Measurements from ENCODE around the gene SYT9. TPM values are rescaled to one million over a fixed set of nuclear protein-coding genes. Genes with fewer than 3 reads are reported as not detected.

The SYT9 gene
- total RNA-seq, 3 donors from 2014 or later (not counting 1 experiment from before 2014, with no cell fraction given) = not detected

DNA sequence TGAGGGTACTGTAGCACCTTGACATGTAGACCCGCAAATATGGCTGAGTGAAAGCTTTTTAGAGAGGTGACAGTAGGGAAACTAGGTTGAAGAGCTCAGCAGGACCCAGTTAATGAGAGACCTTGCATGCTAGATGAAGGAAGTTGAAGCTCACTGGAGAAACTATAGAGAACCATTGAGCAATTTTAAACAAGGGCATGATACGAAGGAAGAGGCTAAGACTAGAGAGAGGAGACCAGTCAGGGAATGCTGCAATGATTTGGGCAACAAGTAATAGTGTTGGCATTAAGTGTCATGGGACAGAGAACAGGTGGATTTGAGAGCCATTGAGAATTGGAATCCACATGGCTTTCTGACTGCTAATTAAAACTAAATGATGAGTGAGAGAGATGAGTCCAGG is 237.7 kb downstream of the SYT9 start:
- H3K4me1 Mint-ChIP-seq = no peaks in the 10 kb centered on the region
- H3K27ac Mint-ChIP-seq = no peak overlapping the region
- no peaks in the 10 kb centered on the region for H3K9me3 Mint-ChIP-seq
- no peaks in the 10 kb centered on the region for H3K36me3 Mint-ChIP-seq
- Histone ChIP-seq H3K9me3 (ENCODE audit: control insufficient read depth, insufficient read depth, low read length) (no peaks in the 10 kb centered on the region), H3K4me3 (ENCODE audit: low read length) (no peak overlapping the region), H3K27me3 (ENCODE audit: control insufficient read depth, insufficient read depth, low read length) (no peaks in the 10 kb centered on the region), H3K27ac (ENCODE audit: low read length) (no peak overlapping the region), H3K36me3 (ENCODE audit: control insufficient read depth, insufficient read depth, low read length) (no peaks in the 10 kb centered on the region), H3K4me1 (ENCODE audit: control insufficient read depth, insufficient read depth, low read length) (no peaks in the 10 kb centered on the region)
- intact Hi-C loops (cut with micrococcal nuclease) = no loop called here
- no peaks in the 10 kb centered on the region for H3K27me3 Mint-ChIP-seq (ENCODE audit: low read depth in 2 of 2)
- DNase-seq = no peak
- TF ChIP-seq, protein P1, sequence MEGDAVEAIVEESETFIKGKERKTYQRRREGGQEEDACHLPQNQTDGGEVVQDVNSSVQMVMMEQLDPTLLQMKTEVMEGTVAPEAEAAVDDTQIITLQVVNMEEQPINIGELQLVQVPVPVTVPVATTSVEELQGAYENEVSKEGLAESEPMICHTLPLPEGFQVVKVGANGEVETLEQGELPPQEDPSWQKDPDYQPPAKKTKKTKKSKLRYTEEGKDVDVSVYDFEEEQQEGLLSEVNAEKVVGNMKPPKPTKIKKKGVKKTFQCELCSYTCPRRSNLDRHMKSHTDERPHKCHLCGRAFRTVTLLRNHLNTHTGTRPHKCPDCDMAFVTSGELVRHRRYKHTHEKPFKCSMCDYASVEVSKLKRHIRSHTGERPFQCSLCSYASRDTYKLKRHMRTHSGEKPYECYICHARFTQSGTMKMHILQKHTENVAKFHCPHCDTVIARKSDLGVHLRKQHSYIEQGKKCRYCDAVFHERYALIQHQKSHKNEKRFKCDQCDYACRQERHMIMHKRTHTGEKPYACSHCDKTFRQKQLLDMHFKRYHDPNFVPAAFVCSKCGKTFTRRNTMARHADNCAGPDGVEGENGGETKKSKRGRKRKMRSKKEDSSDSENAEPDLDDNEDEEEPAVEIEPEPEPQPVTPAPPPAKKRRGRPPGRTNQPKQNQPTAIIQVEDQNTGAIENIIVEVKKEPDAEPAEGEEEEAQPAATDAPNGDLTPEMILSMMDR (IDR thresholded peaks at IDR 0.05) = no peak
- H3K4me3 Mint-ChIP-seq = no peak overlapping the region
- 89% methylated on average over 2 of the region's 2 CpGs for WGBS (ENCODE audit: insufficient coverage)
- no peak for ATAC-seq

DNA sequence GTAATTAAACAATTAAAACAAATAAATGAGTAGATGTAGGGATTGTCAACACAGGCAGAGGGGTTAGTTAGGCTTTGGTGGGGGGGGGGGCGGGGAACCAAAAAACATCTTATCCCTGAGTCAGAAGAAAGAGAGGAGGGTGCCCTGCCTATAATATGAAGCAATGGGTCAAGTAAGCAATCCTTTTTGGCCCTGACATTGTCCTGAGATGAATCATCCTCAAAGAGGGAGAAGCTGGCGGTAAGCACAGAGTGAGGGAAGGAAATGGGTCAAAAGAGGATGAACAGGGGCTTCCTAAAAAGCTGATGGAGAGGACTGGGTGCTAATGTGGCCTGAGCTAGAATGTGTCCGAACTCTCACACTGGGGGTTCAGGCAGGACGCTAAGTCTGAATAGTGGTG is 238.3 kb downstream of the SYT9 start:
- H3K4me3 Mint-ChIP-seq = no peak overlapping the region
- no peaks in the 10 kb centered on the region for H3K9me3 ChIP-seq (ENCODE audit: control insufficient read depth, insufficient read depth, low read length)
- no peaks in the 10 kb centered on the region for H3K36me3 Mint-ChIP-seq
- H3K36me3 ChIP-seq (ENCODE audit: control insufficient read depth, insufficient read depth, low read length) = no peaks in the 10 kb centered on the region
- H3K27ac Mint-ChIP-seq = no peak overlapping the region
- H3K27ac ChIP-seq (ENCODE audit: low read length) = no peak overlapping the region
- no peak for ATAC-seq
- no peaks in the 10 kb centered on the region for H3K9me3 Mint-ChIP-seq
- no peak overlapping the region for H3K4me3 ChIP-seq (ENCODE audit: low read length)
- intact Hi-C loops (cut with micrococcal nuclease) = no loop called here
- no peak for DNase-seq
- TF ChIP-seq, protein P1 (IDR thresholded peaks at IDR 0.05) = no peak
- H3K27me3 ChIP-seq (ENCODE audit: control insufficient read depth, insufficient read depth, low read length) = no peaks in the 10 kb centered on the region
- H3K4me1 ChIP-seq (ENCODE audit: control insufficient read depth, insufficient read depth, low read length) = no peaks in the 10 kb centered on the region
- WGBS (ENCODE audit: insufficient coverage) = 95% methylated on average over 4 of the region's 4 CpGs
- H3K4me1 Mint-ChIP-seq = no peaks in the 10 kb centered on the region
- no peaks in the 10 kb centered on the region for H3K27me3 Mint-ChIP-seq (ENCODE audit: low read depth in 2 of 2)

DNA sequence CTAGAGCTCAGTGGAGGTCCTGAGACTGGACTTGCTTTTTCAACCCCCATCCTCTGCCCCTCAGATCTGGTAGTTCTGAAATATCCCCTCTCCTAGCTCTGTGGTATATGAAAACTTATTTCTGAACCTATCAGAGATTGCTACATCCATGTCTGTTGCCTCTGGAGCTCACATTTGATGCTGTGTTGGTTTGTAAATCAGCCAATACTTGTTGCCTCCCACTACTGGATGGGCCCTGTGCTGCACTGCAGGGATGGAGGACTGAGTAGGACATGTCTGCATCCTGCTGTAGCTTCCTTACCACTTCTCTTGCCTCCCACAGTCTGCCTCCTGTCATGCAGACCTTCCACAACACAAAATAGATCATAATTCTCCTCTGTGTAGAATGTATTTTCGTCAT is 238.8 kb downstream of the SYT9 start:
- Histone ChIP-seq H3K4me1 (ENCODE audit: control insufficient read depth, insufficient read depth, low read length) (no peaks in the 10 kb centered on the region), H3K27me3 (ENCODE audit: control insufficient read depth, insufficient read depth, low read length) (no peaks in the 10 kb centered on the region), H3K36me3 (ENCODE audit: control insufficient read depth, insufficient read depth, low read length) (no peaks in the 10 kb centered on the region), H3K9me3 (ENCODE audit: control insufficient read depth, insufficient read depth, low read length) (no peaks in the 10 kb centered on the region), H3K4me3 (ENCODE audit: low read length) (no peak overlapping the region), H3K27ac (ENCODE audit: low read length) (no peak overlapping the region)
- peaks cover 0 to under 1% of the 10 kb centered on the region in 2 donors for H3K4me1 Mint-ChIP-seq
- no peaks in the 10 kb centered on the region for H3K9me3 Mint-ChIP-seq
- DNase-seq = no peak
- no peak overlapping the region for H3K27ac Mint-ChIP-seq
- ATAC-seq = no peak
- TF ChIP-seq, protein P1 (IDR thresholded peaks at IDR 0.05) = no peak
- H3K36me3 Mint-ChIP-seq = no peaks in the 10 kb centered on the region
- intact Hi-C loops (cut with micrococcal nuclease) = no loop called here
- H3K27me3 Mint-ChIP-seq (ENCODE audit: low read depth in 2 of 2) = no peaks in the 10 kb centered on the region
- WGBS (ENCODE audit: insufficient coverage) = 89% methylated on average over 1 of the region's 1 CpG
- no peak overlapping the region for H3K4me3 Mint-ChIP-seq

DNA sequence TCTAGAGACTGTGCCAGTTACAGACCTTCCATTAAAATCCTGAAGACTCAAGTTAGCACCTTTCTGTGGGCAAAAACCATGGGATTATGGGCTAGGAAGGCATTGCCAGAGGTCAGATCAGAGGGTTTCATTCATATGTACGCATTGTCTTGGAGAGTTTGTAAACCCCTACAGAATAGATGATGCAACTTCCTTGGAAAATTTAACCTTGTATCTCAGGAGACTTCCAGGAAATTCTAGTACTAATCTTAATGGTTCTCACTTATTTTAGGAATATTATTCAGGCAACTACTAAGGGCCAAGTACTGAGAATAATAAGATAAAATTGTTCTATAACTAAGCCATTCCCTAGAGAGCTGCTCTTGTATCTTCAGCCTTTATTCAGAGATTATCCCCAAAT is 240.5 kb downstream of the SYT9 start:
- Mint-ChIP-seq H3K27me3 (ENCODE audit: low read depth in 2 of 2) (no peaks in the 10 kb centered on the region), H3K9me3 (no peaks in the 10 kb centered on the region), H3K4me3 (no peak overlapping the region), H3K4me1 (peaks cover 7 to 12% of the 10 kb centered on the region in 2 donors), H3K36me3 (no peaks in the 10 kb centered on the region), H3K27ac (no peak overlapping the region)
- DNase-seq (no peak), ATAC-seq (no peak)
- H3K36me3 ChIP-seq (ENCODE audit: control insufficient read depth, insufficient read depth, low read length) = no peaks in the 10 kb centered on the region
- no peaks in the 10 kb centered on the region for H3K27me3 ChIP-seq (ENCODE audit: control insufficient read depth, insufficient read depth, low read length)
- peaks cover 4% of the 10 kb centered on the region for H3K4me1 ChIP-seq (ENCODE audit: control insufficient read depth, insufficient read depth, low read length)
- TF ChIP-seq, protein P1 (IDR thresholded peaks at IDR 0.05) = no peak
- H3K9me3 ChIP-seq (ENCODE audit: control insufficient read depth, insufficient read depth, low read length) = no peaks in the 10 kb centered on the region
- H3K4me3 ChIP-seq (ENCODE audit: low read length) = no peak overlapping the region
- WGBS (ENCODE audit: insufficient coverage) = 100% methylated on average over 1 of the region's 1 CpG
- intact Hi-C loops (cut with micrococcal nuclease) = no loop called here
- H3K27ac ChIP-seq (ENCODE audit: low read length) = no peak overlapping the region
